Activated naive CD4-positive, alpha-beta T cell (primary cell): Measurements from ENCODE around the gene SCRG1.

Source experiments
- DNase-seq, 4 experiments: peaks; one replicate each; lab custom pipeline; 2025; lab: John Stamatoyannopoulos, UW

SCRG1 gene

GRCh38 chr4:173398779-173399415 is at the start of gene SCRG1:
SCRG1 (minus strand) TSS chr4:173399116; CDS start chr4:173391414, 7,702 bp downstream.
- no peak for DNase-seq

GRCh38 chr4:173448103-173448502 is 49.2 kb upstream of the SCRG1 start:
- DNase-seq: no peak

- no peak for DNase-seq
Measured at GRCh38 chr4:173446416-173446815, 47.5 kb upstream of the SCRG1 start.

- no peak for DNase-seq
Measured at GRCh38 chr4:173443121-173443520, 44.2 kb upstream of the SCRG1 start.

- no peak for DNase-seq
Measured at GRCh38 chr4:173442223-173442932, 43.5 kb upstream of the SCRG1 start.

- DNase-seq: no peak
Measured at GRCh38 chr4:173440888-173441287, 42.0 kb upstream of the SCRG1 start.

GRCh38 chr4:173436771-173437265 is 37.9 kb upstream of the SCRG1 start:
- no peak for DNase-seq

- DNase-seq: no peak
Measured at GRCh38 chr4:173436149-173436579, 37.2 kb upstream of the SCRG1 start.

GRCh38 chr4:173434231-173434630 is 35.3 kb upstream of the SCRG1 start:
- DNase-seq: no peak

- DNase-seq: no peak
Measured at GRCh38 chr4:173433447-173433846, 34.5 kb upstream of the SCRG1 start.

GRCh38 chr4:173432430-173432829 is 33.5 kb upstream of the SCRG1 start:
- DNase-seq: no peak

GRCh38 chr4:173426064-173426463 is 27.1 kb upstream of the SCRG1 start:
- no peak for DNase-seq

GRCh38 chr4:173424899-173425805 is 26.2 kb upstream of the SCRG1 start:
- no peak for DNase-seq

- DNase-seq: no peak
Measured at GRCh38 chr4:173420801-173421200, 21.9 kb upstream of the SCRG1 start.

- no peak for DNase-seq
Measured at GRCh38 chr4:173420324-173420752, 21.4 kb upstream of the SCRG1 start.

GRCh38 chr4:173418639-173419038 is 19.7 kb upstream of the SCRG1 start:
- DNase-seq: no peak

GRCh38 chr4:173417833-173418232 is 18.9 kb upstream of the SCRG1 start:
- DNase-seq: no peak

GRCh38 chr4:173415885-173416653 is 17.2 kb upstream of the SCRG1 start:
- no peak for DNase-seq

- DNase-seq: no peak
Measured at GRCh38 chr4:173415092-173415491, 16.2 kb upstream of the SCRG1 start.

GRCh38 chr4:173414456-173414855 is 15.5 kb upstream of the SCRG1 start:
- DNase-seq: no peak

GRCh38 chr4:173413036-173413435 is 14.1 kb upstream of the SCRG1 start:
- no peak for DNase-seq
